Osteoblast (primary cell): ENCODE data around the gene FAM43A. TPM values are rescaled to one million over a fixed set of nuclear protein-coding genes. Genes with fewer than 3 reads are reported as not detected.

ENCODE experiments used
- DNase-seq: peaks from one replicate; pipeline ENCODE4 v3.0.0; 2011; ENCODE audit warnings: low spot score, mixed read lengths; ENCODE audit not compliant: insufficient read length; ENCODE audit errors: missing footprints
- H2AFZ ChIP-seq: 2 replicates; pipeline ENCODE4 v1.6.0; 2011; ENCODE audit warnings: mild to moderate bottlenecking, low read length
- H3K27ac ChIP-seq: 2 replicates; pipeline ENCODE4 v1.5.1; 2011; ENCODE audit warnings: mild to moderate bottlenecking, low read depth, low read length, moderate library complexity
- H3K27me3 ChIP-seq: 2 replicates; pipeline ENCODE4 v1.6.0; 2012; ENCODE audit warnings: mild to moderate bottlenecking, control low read depth, inconsistent platforms, low read length, moderate library complexity; ENCODE audit not compliant: insufficient read depth
- H3K36me3 ChIP-seq: 2 replicates; pipeline ENCODE4 v1.5.1; 2011; ENCODE audit warnings: mild to moderate bottlenecking, low read length, control low read depth, moderate library complexity; ENCODE audit not compliant: insufficient read depth
- H3K4me1 ChIP-seq: 2 replicates; pipeline ENCODE4 v1.5.1; 2011; ENCODE audit warnings: mild to moderate bottlenecking, low read length, control low read depth, moderate library complexity; ENCODE audit not compliant: insufficient read depth
- H3K4me2 ChIP-seq: 2 replicates; pipeline ENCODE4 v1.6.0; 2011; ENCODE audit warnings: mild to moderate bottlenecking, low read length; ENCODE audit not compliant: insufficient read depth
- H3K4me3 ChIP-seq: fragments of 200-600 bp; sonication (generic); 3 replicates; pipeline ENCODE4 v1.5.1; 2012; ENCODE audit warnings: mild to moderate bottlenecking, low read length, inconsistent platforms; ENCODE audit not compliant: insufficient read depth
- H3K79me2 ChIP-seq: 2 replicates; pipeline ENCODE4 v1.6.0; 2012; ENCODE audit warnings: mild to moderate bottlenecking, low read length, control low read depth, inconsistent platforms; ENCODE audit not compliant: insufficient read depth
- H3K9me3 ChIP-seq: 2 replicates; pipeline ENCODE4 v1.5.1; 2011; ENCODE audit warnings: low read depth, low read length, control low read depth
- H4K20me1 ChIP-seq: 2 replicates; pipeline ENCODE4 v1.6.0; 2012; ENCODE audit warnings: mild to moderate bottlenecking, low read length, control low read depth; ENCODE audit not compliant: insufficient read depth
- CTCF ChIP-seq: IDR thresholded peaks from 2 replicates; pipeline ENCODE4 v1.5.1; 2011; ENCODE audit warnings: mild to moderate bottlenecking, low read depth, low read length, moderate library complexity; ENCODE audit errors: extremely low read depth
- total RNA-seq: library from RNA; depleted of rRNA; stranded (reverse); fragments of >200 nt; gene quantifications from 2 replicates; pipeline ENCODE4 v1.2.3, GENCODE V29; 2012

Gene FAM43A
- total RNA-seq, 1 donor, result 17.0 TPM

- peaks cover 66% of the 10 kb centered on the region for H3K36me3 ChIP-seq
- no peaks in the 10 kb centered on the region for H3K9me3 ChIP-seq
- no peaks in the 10 kb centered on the region for H3K27me3 ChIP-seq
- TF ChIP-seq CTCF, result no peak
- no peak overlapping the region for H3K4me2 ChIP-seq
- DNase-seq, result no peak
- H4K20me1 ChIP-seq, result no peaks in the 10 kb centered on the region
- H2AFZ ChIP-seq, result no peak overlapping the region
- H3K4me1 ChIP-seq, result no peaks in the 10 kb centered on the region
- no peak overlapping the region for H3K4me3 ChIP-seq
- peaks cover 9% of the 10 kb centered on the region for H3K79me2 ChIP-seq
- H3K27ac ChIP-seq, result no peak overlapping the region
Measured at GRCh38 chr3:194654443-194654842, 31.2 kb upstream of the FAM43A start.

GRCh38 chr3:194657439-194657838 lies 28.2 kb upstream of the FAM43A start:
- Histone ChIP-seq H4K20me1 (peaks cover 4% of the 10 kb centered on the region), H3K4me2 (no peak overlapping the region), H3K36me3 (peaks cover 44% of the 10 kb centered on the region), H3K9me3 (no peaks in the 10 kb centered on the region), H2AFZ (no peak overlapping the region), H3K4me3 (no peak overlapping the region), H3K27me3 (no peaks in the 10 kb centered on the region), H3K79me2 (peaks cover 22% of the 10 kb centered on the region), H3K27ac (no peak overlapping the region), H3K4me1 (no peaks in the 10 kb centered on the region)
- DNase-seq, result no peak
- no peak for TF ChIP-seq CTCF

- H3K4me2 ChIP-seq, result no peak overlapping the region
- H3K4me1 ChIP-seq, result no peaks in the 10 kb centered on the region
- H2AFZ ChIP-seq, result no peak overlapping the region
- H3K9me3 ChIP-seq, result no peaks in the 10 kb centered on the region
- peaks cover 26% of the 10 kb centered on the region for H3K79me2 ChIP-seq
- peaks cover 36% of the 10 kb centered on the region for H3K36me3 ChIP-seq
- peaks cover 4% of the 10 kb centered on the region for H4K20me1 ChIP-seq
- no peaks in the 10 kb centered on the region for H3K27me3 ChIP-seq
- TF ChIP-seq CTCF, result no peak
- no peak for DNase-seq
- H3K4me3 ChIP-seq, result no peak overlapping the region
- no peak overlapping the region for H3K27ac ChIP-seq
Measured at GRCh38 chr3:194658477-194659242, 27.0 kb upstream of the FAM43A start.

- Histone ChIP-seq H3K4me2 (no peak overlapping the region), H3K79me2 (peaks cover 21% of the 10 kb centered on the region), H3K4me3 (no peak overlapping the region), H3K36me3 (peaks cover 35% of the 10 kb centered on the region), H3K27ac (no peak overlapping the region), H2AFZ (no peak overlapping the region), H3K9me3 (no peaks in the 10 kb centered on the region), H4K20me1 (peaks cover 4% of the 10 kb centered on the region), H3K27me3 (no peaks in the 10 kb centered on the region), H3K4me1 (no peaks in the 10 kb centered on the region)
- TF ChIP-seq CTCF, result no peak
- no peak for DNase-seq
Measured at GRCh38 chr3:194659778-194660177, 25.9 kb upstream of the FAM43A start.
